ENCODE measurements around the gene TMEM131L. TPM values are rescaled to one million over a fixed set of nuclear protein-coding genes. Genes with fewer than 3 reads are reported as not detected.
"Not testable (repeated sequence)": the region's sequence is repeated elsewhere in the genome, so short reads cannot be mapped to it uniquely, and the experiment has no call there.

The TMEM131L gene
- total RNA-seq, 3 donors from 2014 or later = 5.9 to 9.8 (median 6.7) TPM

GRCh38 chr4:153663667-153664066 lies 197.5 kb downstream of the TMEM131L start:
- ATAC-seq (no peak), DNase-seq (no peak)
- Histone ChIP-seq H3K4me1 (ENCODE audit: low read depth) (no peaks in the 10 kb centered on the region), H3K36me3 (ENCODE audit: low read depth) (no peaks in the 10 kb centered on the region), H3K4me3 (no peak overlapping the region), H3K9me3 (no peaks in the 10 kb centered on the region)
- intact Hi-C loops (cut with DNase I, micrococcal nuclease) = no loop called here
- TF ChIP-seq CTCF (IDR thresholded peaks at IDR 0.05) = no peak

- H3K4me3 ChIP-seq; H3K9me3 ChIP-seq; H3K4me1 ChIP-seq (ENCODE audit: low read depth); H3K36me3 ChIP-seq (ENCODE audit: low read depth); DNase-seq; ATAC-seq; intact Hi-C loops (cut with DNase I, micrococcal nuclease): not testable (repeated sequence)
These were observed 200.3 kb downstream of the TMEM131L start for GRCh38 chr4:153666505-153666904.

- Histone ChIP-seq H3K36me3 (ENCODE audit: low read depth) (no peaks in the 10 kb centered on the region), H3K9me3 (no peaks in the 10 kb centered on the region), H3K4me1 (ENCODE audit: low read depth) (no peaks in the 10 kb centered on the region), H3K4me3 (no peak overlapping the region)
- no peak for DNase-seq
- ATAC-seq = no peak
- intact Hi-C loops (cut with DNase I, micrococcal nuclease) = no loop called here
- no peak for TF ChIP-seq CTCF (IDR thresholded peaks at IDR 0.05)
These were observed 202.5 kb downstream of the TMEM131L start for GRCh38 chr4:153668647-153669046.

GRCh38 chr4:153669838-153670237 lies 203.7 kb downstream of the TMEM131L start:
- H3K36me3 ChIP-seq (ENCODE audit: low read depth) = no peaks in the 10 kb centered on the region
- DNase-seq = no peak
- no peak for ATAC-seq
- H3K4me3 ChIP-seq = no peak overlapping the region
- intact Hi-C loops (cut with DNase I, micrococcal nuclease) = no loop called here
- H3K9me3 ChIP-seq = no peaks in the 10 kb centered on the region
- no peak for TF ChIP-seq CTCF (IDR thresholded peaks at IDR 0.05)
- no peaks in the 10 kb centered on the region for H3K4me1 ChIP-seq (ENCODE audit: low read depth)

GRCh38 chr4:153676486-153676885 lies 210.3 kb downstream of the TMEM131L start:
- Histone ChIP-seq H3K36me3 (ENCODE audit: low read depth) (no peaks in the 10 kb centered on the region), H3K9me3 (no peaks in the 10 kb centered on the region), H3K4me1 (ENCODE audit: low read depth) (no peaks in the 10 kb centered on the region), H3K4me3 (no peak overlapping the region)
- no peak for TF ChIP-seq CTCF (IDR thresholded peaks at IDR 0.05)
- no peak for ATAC-seq
- intact Hi-C loops (cut with DNase I, micrococcal nuclease) = no loop called here
- no peak for DNase-seq

- ATAC-seq = no peak
- no peaks in the 10 kb centered on the region for H3K9me3 ChIP-seq
- no peaks in the 10 kb centered on the region for H3K36me3 ChIP-seq (ENCODE audit: low read depth)
- no peak overlapping the region for H3K4me3 ChIP-seq
- intact Hi-C loops (cut with DNase I, micrococcal nuclease) = no loop called here
- H3K4me1 ChIP-seq (ENCODE audit: low read depth) = no peaks in the 10 kb centered on the region
- TF ChIP-seq CTCF (IDR thresholded peaks at IDR 0.05) = no peak
- DNase-seq = no peak
These were observed 210.8 kb downstream of the TMEM131L start for GRCh38 chr4:153676984-153677383.

Data from mucosa of descending colon (tissue), 3 donors.